HG03457 (cell line): ENCODE results near the gene BCHE.

Experiments used
- ATAC-seq: cut with Tn5 transposase; IDR thresholded peaks from one replicate; pipeline ENCODE4 v1.9.1; 2021; ENCODE audit warnings: moderate number of reproducible peaks; ENCODE audit not compliant: unreplicated experiment

Gene BCHE

DNA sequence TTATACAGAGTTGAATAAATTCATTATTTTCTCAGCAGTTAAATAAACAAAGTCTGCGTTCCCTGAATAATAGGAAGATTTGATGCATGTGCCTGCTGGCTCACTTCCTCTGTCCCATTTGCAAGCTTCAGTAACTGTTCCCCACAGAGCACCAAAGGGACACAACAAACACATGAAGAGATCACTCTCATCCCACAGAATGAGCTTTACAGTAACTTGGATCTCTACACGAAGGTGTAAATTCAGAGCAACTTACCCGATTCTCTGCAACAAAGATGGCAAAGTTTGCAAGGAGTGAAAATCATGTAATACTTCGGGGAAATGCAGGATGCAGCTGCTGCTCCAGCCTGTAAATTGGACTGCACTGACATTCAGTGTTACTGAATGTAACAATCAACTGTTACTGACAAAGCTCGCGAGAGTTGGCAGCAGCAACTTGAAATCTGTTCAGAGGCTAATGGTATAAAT, at the start of gene BCHE:
Gene BCHE, minus strand, starts transcription at position 366 of the 468 bp plus-strand sequence. CDS start 6,390 bp downstream, outside the sequence.
- ATAC-seq = no peak

DNA sequence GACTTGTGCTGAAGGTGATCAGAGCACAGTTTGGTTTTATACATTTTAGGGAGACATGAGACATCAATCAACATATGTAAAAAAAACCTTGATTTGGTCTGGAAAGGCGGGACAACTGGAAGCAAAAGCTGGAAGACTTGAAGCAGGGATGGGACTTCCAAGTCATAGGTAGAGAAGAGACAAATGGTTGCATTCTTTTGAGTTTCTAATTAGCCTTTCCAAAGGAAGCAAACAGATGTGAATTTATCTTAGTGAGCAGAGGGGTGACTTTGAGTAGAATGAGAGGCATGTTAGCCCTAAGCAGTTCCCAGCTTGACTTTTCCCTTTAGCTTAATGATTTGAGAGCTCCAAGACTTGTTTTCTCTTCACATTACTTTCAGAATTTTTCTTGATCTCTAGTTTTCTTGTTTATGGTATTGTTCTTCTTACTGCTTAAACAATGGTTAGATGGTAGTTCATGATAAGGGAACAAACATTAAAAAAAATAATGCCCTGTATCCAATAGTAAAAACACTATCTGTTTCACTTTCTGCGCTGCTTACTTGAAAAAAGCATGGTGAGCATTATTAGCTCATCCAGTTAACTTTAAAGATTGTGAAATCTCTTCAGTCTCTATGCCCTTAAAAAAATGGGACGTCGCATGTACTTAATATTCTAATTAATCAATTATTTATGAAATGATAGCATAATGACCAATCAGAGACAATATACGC, 48.5 kb upstream of the BCHE start:
- ATAC-seq = no peak

DNA sequence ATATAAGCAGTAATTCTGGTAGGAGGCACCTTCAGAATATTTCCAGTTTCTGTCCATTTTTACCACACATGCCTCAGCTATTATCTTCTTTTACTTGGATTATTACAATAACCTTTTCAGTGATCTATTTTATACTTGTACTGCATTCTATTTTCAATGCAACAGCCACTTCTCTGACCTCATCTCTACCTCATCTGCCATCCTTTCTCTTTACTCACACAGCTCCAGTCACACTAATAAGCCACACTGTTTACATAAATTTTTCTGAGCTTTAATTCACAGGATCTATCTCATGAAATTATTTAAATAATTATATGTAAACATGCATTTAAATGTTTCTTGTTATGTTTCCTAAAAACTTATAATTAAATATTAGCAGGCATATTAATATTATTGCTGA, 47.3 kb upstream of the BCHE start:
- ATAC-seq = no peak

DNA sequence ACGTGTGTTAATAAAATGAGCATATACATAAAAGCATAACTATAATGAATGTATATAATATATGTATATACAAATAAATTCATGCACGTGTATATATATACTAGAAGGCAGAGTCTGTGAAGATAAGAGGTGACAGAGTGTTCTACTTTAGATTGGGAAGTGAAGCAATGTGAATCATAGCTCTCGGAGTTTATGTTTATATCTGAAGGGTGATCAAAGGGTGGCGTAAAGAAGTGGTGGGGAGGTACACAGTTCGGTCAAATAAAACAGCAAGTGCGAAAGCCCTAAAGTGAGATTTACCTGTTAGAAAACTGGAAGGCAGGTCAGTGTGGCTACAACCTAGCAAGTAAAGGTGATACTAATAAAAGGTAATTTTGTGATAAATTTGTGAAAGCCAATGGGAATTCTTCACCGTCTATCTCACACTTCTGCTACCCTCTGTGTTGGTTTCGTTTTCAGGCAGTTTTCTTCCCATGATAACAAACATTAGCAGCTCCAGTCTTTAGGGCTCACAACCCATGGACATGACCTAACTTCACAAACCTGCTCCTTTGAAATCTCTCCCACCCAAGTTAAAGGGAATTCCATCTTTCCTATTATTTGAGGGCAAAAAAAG, 46.7 kb upstream of the BCHE start:
- ATAC-seq = no peak

DNA sequence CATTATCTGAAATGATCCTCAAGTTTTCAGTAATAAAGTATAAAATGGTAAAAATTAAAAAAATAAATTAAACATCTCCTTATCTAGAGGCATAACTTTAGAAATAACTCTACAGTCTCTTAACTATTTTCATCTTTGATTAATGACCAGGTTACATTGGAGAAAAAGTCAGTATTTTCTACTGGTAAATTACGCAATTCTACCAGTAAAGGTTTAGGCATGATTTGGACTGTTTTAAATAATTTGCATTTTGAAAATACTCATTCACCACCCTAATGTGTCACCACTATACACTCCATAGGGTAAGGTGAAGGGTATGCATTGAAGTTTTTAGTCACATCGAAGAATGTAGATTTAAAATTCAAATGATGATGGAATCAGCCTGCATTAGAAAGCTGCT, 45.9 kb upstream of the BCHE start:
- ATAC-seq = no peak

DNA sequence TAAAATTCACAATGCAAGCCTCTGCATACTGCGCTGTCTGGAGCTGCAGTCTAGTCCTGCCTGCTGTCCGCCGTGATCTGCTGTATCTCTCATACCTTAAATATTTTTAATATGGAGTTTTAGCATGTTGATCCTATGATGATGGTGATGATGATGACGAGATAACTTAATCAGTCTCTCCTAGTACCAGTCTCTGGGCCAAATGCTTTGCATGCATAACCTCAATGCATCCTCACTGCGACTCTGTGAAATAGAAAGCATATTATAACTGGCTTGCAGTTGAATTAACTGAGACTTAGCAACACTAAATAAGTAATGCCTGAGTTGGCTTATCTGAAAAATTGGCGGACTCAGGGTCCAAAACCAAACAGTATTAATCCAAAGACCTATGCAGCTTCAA, 38.4 kb upstream of the BCHE start:
- ATAC-seq = no peak

DNA sequence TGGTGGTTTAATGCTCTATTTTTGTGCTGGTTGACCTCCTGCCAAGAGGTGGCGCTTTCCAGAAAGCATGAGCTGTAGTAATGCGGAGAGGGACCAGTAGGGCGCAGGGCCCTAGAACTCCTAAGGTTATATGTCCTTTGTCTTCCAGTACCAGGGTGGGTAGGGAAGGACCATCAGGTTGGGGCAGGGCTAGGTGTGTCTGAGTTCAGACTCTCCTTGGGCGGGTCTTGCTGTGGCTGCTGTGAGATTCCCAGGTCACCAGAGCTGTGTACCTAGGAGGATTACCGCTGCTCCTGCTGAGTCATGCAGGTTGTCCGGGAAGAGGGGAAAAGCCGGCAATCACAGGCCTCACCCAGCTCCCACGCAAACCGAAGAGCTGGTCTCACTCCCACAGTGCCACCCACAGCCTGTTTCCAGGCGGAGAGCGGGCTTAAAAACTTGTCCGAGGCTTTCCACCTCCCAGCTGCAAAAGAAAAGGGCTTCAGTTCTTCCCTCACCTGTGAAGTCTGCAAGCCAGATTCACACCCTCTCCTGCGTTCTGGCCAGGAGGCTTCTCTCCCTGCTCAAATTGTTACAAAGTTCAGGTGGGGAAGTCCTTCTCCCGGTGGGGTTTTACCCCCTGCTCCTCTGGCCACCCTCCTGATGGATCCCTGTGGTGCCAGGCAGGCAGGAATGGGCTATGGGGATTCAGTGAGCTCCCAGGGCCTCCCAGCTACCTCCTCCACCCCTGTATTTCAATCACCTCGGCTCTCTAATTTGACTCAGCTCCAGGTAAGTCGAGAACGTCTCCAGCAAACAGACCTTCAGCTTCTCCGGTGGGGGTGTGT, 37.7 kb upstream of the BCHE start:
- no peak for ATAC-seq

DNA sequence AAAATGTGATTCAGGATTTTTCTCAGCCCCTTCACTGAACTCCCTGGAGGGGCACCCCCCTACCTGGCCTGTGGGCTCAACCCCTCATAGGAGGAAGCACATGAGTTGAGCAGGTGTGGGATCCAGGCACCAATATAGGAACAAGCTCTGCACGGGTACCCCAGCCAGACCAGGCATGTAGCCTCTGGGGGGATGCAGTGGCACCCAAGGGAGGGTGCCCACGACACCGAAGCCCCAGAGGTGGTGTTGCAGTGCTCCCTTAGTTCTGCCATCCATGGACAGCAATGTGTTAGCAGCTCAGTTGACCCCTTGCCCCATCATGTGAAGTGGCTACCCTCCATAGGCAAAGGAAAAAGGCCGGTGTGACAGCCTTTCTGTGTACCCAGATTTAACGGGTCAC, 30.9 kb upstream of the BCHE start:
- ATAC-seq = no peak

DNA sequence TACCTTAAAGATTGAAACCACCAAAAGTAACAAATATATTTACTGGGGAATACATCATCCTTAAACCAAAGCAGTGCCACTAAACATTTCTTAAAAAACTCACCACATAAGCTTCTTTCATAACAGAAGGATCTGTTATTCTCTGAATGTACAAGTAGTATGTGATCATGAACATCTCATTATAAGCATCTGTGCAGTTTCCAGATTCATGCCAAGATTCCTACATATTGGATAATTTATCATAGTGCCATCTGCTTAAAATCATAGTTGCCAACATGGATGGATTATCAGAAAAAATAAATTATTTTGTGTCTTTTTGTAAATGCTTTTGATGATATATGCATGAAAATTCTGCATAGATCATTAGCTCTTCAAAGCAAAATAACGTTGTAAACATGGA, 21.8 kb upstream of the BCHE start:
- ATAC-seq = no peak

DNA sequence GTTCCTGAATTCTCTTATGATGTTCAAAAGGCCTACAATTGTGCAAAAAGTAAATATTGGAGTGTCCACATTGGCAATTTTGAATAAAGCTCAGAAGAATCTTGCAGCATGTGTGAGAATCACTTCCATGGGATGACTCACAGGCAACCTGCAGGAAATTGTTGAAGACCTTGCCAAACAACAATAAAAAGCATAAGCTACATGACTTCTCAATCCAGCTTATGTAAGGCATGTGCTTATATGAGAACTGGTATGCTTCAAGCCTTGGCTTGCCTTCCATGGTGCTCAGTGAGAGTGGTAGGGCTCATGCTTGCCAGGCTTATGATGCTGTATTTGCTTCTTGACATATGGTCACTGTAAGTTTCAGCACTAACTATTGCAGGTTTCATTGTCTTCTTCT, 18.4 kb upstream of the BCHE start:
- no peak for ATAC-seq

DNA sequence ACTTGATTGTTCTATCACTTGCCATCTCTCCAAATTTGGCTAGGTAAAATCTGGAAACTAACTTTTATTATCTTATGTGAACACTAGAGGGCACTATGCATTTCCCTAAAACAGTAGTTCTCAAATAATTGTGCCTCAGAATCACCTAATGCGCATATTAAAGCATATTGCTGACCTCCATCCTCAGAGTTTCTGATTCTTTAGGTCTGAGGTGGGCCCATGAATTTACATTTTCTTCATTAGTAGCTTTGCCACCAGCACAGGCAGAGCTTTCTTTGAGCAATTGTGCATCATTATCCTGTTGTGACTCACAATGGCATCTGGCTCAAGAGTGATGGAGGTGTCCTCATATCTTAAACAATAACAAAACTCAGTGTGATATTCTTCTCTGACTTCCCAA, 17.5 kb upstream of the BCHE start:
- ATAC-seq = no peak

DNA sequence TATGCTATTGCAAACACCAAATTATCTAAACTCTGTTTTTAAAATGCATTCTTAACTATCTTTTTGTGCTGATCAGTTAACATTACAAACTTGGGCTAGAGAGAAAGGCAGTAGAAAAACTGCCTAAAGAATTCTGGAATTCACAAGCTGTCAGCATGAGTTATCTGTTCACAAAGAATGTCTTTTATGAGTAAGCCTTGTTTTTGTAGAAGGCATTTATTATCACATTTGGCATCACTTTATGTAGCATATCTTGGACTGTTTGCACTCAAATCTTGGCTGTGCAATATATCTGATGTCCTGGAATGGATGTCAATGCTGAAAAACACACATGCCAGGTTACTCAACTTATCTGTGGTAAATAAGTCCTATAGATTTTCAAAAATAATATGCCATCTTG, 15.5 kb upstream of the BCHE start:
- ATAC-seq = no peak

DNA sequence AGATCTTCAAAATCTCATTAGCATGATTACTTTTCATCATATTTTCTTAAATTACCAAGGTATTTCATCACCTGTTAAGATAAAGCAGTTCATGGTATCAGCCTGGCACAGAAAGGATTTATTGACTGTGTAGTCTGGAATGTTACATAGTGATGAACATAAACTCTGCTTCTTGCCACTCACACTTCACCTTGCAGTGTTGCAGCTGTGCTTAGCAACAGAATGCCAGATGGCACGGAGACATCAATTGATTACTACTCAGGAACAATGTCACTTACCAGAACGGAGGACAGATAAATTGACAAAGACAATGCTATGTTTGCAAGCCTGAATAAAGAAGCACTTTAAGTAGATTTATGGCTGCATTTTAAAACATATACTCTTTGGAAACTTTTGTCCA, 15.0 kb upstream of the BCHE start:
- no peak for ATAC-seq

DNA sequence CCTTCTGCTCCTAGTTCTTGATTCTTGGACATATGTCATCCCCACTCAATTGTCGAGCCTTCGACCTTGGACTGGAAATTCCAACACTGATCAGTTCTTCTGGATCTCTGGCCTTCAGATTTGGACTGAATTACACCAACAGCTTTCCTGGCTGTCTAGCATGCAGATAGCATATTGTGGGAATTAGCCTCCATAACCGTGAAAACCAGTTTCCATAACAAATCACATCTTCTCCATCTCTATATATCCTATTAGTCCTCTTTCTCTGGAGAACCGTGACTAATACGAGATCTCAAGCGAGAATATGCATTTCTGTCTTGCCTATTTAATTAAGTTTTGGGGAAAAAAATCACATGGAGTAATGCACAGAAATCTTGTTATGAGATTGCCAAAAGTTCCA, 8.8 kb upstream of the BCHE start:
- no peak for ATAC-seq

DNA sequence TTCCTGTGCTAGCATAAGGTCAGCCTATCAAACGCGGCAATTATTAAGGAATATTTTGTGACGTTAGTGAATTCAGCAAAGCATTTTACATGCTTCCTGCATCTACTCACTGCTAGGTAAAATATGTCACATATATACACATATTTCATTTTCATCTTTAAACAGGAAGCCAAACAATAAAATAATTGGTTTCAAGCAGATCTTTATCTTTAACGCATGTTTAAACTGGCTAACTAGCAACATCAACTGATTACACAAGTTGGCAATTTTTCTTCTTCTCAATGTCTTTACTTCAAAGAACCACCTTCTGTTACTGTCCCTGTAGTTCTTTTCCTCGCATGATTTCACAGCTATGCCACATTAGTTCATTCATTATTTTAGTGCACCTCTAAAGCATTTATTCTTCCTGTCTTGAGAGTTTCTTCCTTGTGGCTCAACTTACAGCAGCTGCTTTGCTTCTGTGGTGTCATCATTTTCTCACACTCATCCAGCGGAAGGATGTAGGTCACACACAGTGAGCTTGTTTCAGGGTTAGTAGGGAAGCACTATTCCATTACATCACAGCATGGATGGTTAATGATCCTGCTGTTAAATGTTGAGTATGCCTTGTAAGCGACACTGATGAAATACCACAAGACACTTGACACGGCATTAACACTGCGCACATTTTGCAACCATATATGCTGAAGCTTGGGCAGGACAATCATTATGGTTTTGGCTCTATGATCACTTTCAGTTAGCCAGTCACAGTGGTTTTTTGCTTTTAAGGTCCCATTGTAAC, 2.3 kb upstream of the BCHE start:
- no peak for ATAC-seq

DNA sequence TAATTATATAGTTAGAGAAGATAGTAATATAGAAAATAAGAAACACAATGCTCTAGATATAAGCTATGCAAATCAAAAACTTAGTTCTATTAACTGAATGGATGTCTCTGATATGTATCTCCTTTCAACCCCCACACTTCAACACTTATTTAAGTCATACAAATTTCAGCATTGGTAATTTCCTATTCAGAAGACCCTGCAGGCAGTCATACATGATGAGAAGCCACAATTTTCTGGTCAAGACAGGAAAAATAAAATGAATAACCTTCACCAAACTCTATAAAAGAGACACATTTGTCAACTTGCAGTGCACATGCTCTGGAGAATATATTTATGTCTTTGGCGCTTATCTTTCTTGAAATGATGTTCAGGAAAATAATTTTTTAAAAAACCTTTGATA, 578 bp upstream of the BCHE start:
- ATAC-seq = no peak

DNA sequence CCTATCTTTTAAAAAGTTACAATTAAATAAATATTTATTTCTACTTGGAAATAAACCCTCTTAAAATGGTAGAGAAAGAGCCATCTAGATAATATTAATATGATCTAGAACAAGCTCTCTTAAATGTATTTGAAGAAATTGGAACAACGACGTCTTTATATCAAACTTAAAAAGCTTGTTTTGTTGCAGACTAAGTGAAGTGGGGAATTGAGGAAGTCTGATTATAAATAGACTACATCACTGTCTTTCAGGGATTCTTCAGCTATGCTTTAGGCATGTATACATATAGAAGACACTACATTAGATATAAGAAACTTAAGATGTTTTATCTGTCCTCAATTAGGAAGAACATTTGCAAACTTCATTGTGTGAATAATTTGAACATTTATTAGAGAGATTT, 1.8 kb downstream of the BCHE start:
- ATAC-seq = no peak

DNA sequence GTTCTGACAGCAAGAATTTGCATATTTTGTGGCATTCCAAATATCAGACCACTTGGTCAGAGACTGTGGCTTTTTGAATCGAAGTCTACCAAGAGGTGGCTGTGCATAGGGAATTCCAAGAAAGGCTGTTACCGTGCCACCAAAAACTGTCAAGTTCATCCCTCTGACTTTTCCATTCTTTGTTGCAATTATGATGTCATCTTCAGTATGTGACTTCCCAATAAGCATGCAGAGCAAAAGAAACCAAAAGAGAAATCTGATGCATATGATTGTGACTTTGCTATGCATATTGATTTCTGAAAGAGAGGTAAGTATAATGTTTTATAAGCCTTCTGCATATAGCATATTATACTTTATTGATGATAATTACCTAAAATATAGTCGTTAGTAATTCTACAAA, 6.5 kb downstream of the BCHE start:
- ATAC-seq = no peak

DNA sequence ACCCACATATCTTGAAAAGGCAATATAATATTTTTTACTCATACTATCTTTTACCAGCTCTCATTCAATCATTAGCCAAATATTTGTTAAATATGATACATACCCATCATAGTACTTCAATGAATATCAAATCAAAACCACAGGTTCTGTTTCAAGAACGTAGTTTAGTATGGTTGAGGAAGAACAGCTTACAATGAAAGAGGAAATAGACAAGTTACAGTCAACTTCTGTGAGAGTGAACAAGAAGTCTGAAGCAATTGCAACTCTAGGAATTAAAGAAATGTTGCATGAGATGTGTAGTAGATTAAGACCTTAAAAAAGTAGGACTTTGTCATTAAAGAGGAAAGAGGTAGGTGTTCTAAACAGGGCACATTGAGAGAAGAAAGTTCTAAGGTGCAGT, 9.3 kb downstream of the BCHE start:
- ATAC-seq = no peak

DNA sequence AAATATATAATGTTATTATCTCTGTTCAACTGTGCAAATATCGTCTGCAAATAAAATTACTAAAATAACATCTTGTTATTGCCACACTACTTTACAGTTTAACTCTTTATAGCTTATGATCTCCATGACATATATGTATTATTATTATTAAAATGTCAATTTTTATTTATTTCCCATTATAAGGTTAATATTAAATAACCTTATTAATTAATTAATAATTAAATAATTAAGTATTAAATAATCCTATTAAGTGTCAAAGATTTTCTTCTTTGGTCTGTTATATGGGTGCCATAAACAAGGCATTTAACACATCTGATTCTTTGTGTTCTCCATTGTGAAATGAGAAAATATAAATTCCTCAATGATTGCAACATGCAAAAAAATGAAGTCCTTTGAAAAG, 10.0 kb downstream of the BCHE start:
- ATAC-seq = no peak

DNA sequence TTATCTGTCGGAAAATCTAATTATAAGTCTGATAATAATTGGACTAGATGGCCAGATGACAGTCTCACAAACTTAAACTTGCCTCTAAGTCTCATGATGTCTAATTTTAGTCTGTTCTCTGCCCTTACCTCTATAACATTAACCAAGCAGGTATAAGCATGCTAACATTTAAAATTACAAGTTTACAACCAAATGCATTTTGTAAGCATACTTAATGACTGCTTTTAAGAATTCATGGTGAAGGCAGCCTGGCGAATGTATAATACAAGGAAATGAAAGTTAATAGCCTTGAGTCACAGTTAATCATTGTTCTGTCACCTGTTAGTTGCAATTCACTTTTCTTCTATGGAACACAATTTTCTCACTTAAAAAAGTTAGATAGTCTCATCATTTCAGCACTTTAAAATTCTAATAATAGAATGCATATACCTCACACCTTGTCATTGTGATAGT, 16.5 kb downstream of the BCHE start:
- no peak for ATAC-seq
